Prostate gland (tissue), 2 donors: ENCODE data around the gene IFNLR1. TPM values are rescaled to one million over a fixed set of nuclear protein-coding genes. Genes with fewer than 3 reads are reported as not detected.

Experiments used
- DNase-seq: peaks from one replicate; pipeline ENCODE4 v3.0.0-alpha.2; 2019; ENCODE audit warnings: low spot score
- H3K27ac ChIP-seq, 2 donors: fragments of 200-600 bp; sonication (generic); 2 replicates each; pipeline ENCODE4 v1.5.1; 2017 to 2019
- H3K27me3 ChIP-seq: fragments of 200-600 bp; sonication (generic); replicated peaks from 2 replicates; pipeline ENCODE4 v1.5.1; 2019; ENCODE audit not compliant: insufficient read depth
- H3K36me3 ChIP-seq, 2 donors: fragments of 200-600 bp; sonication (generic); 1 replicate in 1 of 2; 2 replicates in 1 of 2; pipeline versions ENCODE4 v1.5.1 to v1.8.1; 2017 to 2019
- H3K4me1 ChIP-seq: fragments of 200-600 bp; sonication (generic); replicated peaks from 2 replicates; pipeline ENCODE4 v1.5.1; 2019
- H3K4me3 ChIP-seq, 2 donors: fragments of 200-600 bp; sonication (generic); 2 replicates each; pipeline ENCODE4 v1.5.1; 2017 to 2019
- H3K9me3 ChIP-seq: fragments of 200-600 bp; sonication (generic); 2 replicates; pipeline ENCODE4 v1.5.1; 2017
- POLR2A ChIP-seq: fragments of 450-650 bp; IDR thresholded peaks from one replicate; pipeline ENCODE4 v1.6.1; 2016; ENCODE audit warnings: antibody characterized with exemption, mild to moderate bottlenecking
- POLR2AphosphoS5 ChIP-seq: sonication (generic); formaldehyde crosslinking; IDR thresholded peaks from one replicate; pipeline ENCODE4 v1.6.1; 2017; ENCODE audit warnings: antibody characterized with exemption
- WGBS: methylation state at CpG from one replicate; pipeline ENCODE4 v1.1.5; 2018; 5-methylcytosine and 5-hydroxymethylcytosine counted together
- intact Hi-C: fragments of 100-400 bp; cut with DNase I; formaldehyde crosslinking; loops from one replicate; pipeline ENCODE4 v1.14.2; 2022
- total RNA-seq, 2 donors: library from RNA; depleted of rRNA; stranded (reverse); fragments of >200 nt; gene quantifications; one replicate each; pipeline ENCODE4 v1.1.0, GENCODE V29; 2016
- TF ChIP-seq, protein P1 (sequence below), 4 experiments: fragments of 200-600 bp in 2 of 4; fragments of 450-650 bp in 2 of 4; sonication (generic) in 2 of 4; IDR thresholded peaks; 1 replicate in 3 of 4; 2 replicates in 1 of 4; pipeline ENCODE4 v1.5.1; 2016 to 2019; ENCODE audit warnings: antibody characterized with exemption in 4 of 4, mild to moderate bottlenecking in 2 of 4, moderate library complexity in 2 of 4

Gene IFNLR1
- total RNA-seq, 2 donors from 2014 or later = 6.6 to 9.2 TPM

GRCh38 chr1:24228311-24228710 lies 41.2 kb upstream of the IFNLR1 start:
- Histone ChIP-seq H3K27me3 (no peaks in the 10 kb centered on the region), H3K9me3 (no peaks in the 10 kb centered on the region), H3K36me3 (no peaks in the 10 kb centered on the region), H3K27ac (no peak overlapping the region), H3K4me3 (no peak overlapping the region), H3K4me1 (no peaks in the 10 kb centered on the region)
- TF ChIP-seq POLR2AphosphoS5 = no peak
- TF ChIP-seq, protein P1, sequence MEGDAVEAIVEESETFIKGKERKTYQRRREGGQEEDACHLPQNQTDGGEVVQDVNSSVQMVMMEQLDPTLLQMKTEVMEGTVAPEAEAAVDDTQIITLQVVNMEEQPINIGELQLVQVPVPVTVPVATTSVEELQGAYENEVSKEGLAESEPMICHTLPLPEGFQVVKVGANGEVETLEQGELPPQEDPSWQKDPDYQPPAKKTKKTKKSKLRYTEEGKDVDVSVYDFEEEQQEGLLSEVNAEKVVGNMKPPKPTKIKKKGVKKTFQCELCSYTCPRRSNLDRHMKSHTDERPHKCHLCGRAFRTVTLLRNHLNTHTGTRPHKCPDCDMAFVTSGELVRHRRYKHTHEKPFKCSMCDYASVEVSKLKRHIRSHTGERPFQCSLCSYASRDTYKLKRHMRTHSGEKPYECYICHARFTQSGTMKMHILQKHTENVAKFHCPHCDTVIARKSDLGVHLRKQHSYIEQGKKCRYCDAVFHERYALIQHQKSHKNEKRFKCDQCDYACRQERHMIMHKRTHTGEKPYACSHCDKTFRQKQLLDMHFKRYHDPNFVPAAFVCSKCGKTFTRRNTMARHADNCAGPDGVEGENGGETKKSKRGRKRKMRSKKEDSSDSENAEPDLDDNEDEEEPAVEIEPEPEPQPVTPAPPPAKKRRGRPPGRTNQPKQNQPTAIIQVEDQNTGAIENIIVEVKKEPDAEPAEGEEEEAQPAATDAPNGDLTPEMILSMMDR (IDR thresholded peaks at IDR 0.05) = no peak
- no peak for TF ChIP-seq POLR2A
- DNase-seq = no peak
- intact Hi-C loops = no loop called here
- 85% methylated on average over 4 of the region's 4 CpGs for WGBS

GRCh38 chr1:24226749-24227148 lies 39.7 kb upstream of the IFNLR1 start:
- H3K9me3 ChIP-seq = no peaks in the 10 kb centered on the region
- DNase-seq = no peak
- H3K27me3 ChIP-seq = no peaks in the 10 kb centered on the region
- no peaks in the 10 kb centered on the region for H3K36me3 ChIP-seq
- intact Hi-C loops = no loop called here
- H3K27ac ChIP-seq = no peak overlapping the region
- TF ChIP-seq, protein P1 (IDR thresholded peaks at IDR 0.05) = no peak
- no peak for TF ChIP-seq POLR2AphosphoS5
- no peak for TF ChIP-seq POLR2A
- no peaks in the 10 kb centered on the region for H3K4me1 ChIP-seq
- H3K4me3 ChIP-seq = no peak overlapping the region
- 90% methylated on average over 5 of the region's 5 CpGs for WGBS

- H3K9me3 ChIP-seq = no peaks in the 10 kb centered on the region
- H3K27me3 ChIP-seq = no peaks in the 10 kb centered on the region
- no peak for DNase-seq
- no peaks in the 10 kb centered on the region for H3K36me3 ChIP-seq
- 79% methylated on average over 4 of the region's 4 CpGs for WGBS
- no peak overlapping the region for H3K27ac ChIP-seq
- H3K4me3 ChIP-seq = no peak overlapping the region
- H3K4me1 ChIP-seq = no peaks in the 10 kb centered on the region
- TF ChIP-seq, protein P1 (IDR thresholded peaks at IDR 0.05) = no peak
- no peak for TF ChIP-seq POLR2A
- no peak for TF ChIP-seq POLR2AphosphoS5
- intact Hi-C loops = no loop called here
These were observed 37.7 kb upstream of the IFNLR1 start for GRCh38 chr1:24224761-24225160.

DNA sequence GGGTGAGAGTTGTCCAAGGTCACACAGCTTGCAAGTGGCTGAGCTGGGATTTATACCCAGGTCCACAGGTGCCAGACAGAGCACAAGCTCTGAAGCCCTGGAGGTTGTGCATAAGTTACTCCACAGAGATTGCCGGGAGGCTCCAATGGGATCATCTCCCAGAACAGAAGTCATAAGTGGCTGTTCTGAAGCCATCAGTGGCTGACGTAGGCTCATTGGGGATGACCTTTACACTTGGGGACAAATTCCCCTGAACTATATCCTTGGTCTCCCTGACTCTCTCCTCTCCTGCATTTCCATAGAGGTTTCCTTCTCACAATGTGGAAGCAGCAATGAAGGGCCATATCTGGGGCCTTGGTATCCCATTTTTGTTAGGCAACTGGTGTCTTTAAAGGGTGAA lies 37.0 kb upstream of the IFNLR1 start:
- Histone ChIP-seq H3K36me3 (no peaks in the 10 kb centered on the region), H3K9me3 (no peaks in the 10 kb centered on the region), H3K27ac (no peak overlapping the region), H3K27me3 (no peaks in the 10 kb centered on the region), H3K4me3 (no peak overlapping the region), H3K4me1 (no peaks in the 10 kb centered on the region)
- WGBS = 98% methylated on average over 2 of the region's 2 CpGs
- intact Hi-C loops = no loop called here
- TF ChIP-seq, protein P1 (IDR thresholded peaks at IDR 0.05) = no peak
- TF ChIP-seq POLR2A (no peak), POLR2AphosphoS5 (no peak)
- no peak for DNase-seq

GRCh38 chr1:24222793-24223192 lies 35.7 kb upstream of the IFNLR1 start:
- H3K27ac ChIP-seq = no peak overlapping the region
- H3K4me1 ChIP-seq = no peaks in the 10 kb centered on the region
- H3K36me3 ChIP-seq = no peaks in the 10 kb centered on the region
- H3K4me3 ChIP-seq = no peak overlapping the region
- no peak for DNase-seq
- no peaks in the 10 kb centered on the region for H3K9me3 ChIP-seq
- 52% methylated on average over 1 of the region's 1 CpG for WGBS
- intact Hi-C loops = no loop called here
- TF ChIP-seq, protein P1 (IDR thresholded peaks at IDR 0.05) = no peak
- no peak for TF ChIP-seq POLR2AphosphoS5
- no peak for TF ChIP-seq POLR2A
- H3K27me3 ChIP-seq = no peaks in the 10 kb centered on the region
